Measurements from ENCODE around the gene SOX6. TPM values are rescaled to one million over a fixed set of nuclear protein-coding genes. Genes with fewer than 3 reads are reported as not detected.
"Not testable (repeated sequence)": the region's sequence is repeated elsewhere in the genome, so short reads cannot be mapped to it uniquely, and the experiment has no call there.

SOX6 gene
- total RNA-seq, 2 donors from 2014 or later: 3.1 to 15.5 TPM

DNA sequence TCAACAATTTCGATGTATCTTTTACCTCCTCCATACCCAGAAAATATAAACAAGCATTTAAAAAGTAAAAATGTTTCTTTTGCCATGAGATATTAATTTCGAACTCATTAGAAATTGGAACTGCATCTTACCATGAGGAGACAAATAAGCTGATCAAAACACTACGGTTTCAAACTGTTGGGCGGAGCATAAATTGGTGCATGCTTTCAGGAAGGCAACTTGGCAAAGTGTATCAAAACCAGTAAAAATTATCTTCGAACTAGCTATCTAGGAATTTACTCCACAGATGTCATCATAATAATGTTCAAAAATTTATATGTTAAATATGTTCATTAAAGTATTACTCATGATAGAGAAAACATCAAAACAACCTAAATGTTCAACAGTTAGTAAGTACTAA, 21.4 kb upstream of the SOX6 start:
- WGBS: 88% methylated on average over 5 of the region's 5 CpGs

DNA sequence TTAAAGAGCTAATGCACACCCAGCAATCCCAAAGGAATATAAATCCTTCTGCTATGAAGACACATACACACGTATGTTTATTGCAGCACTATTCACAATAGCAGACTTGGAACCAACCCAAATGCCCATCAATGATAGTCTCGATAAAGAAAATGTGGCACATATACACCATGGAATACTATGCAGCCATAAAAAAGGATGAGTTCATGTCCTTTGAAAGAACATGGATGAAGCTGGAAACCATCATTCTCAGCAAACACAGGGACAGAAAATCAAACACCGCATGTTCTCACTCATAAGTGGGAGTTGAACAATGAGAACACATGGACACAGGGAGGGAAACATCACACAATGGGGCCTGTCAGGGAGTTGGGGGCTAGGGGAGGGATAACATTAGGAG, 19.3 kb upstream of the SOX6 start:
- H3K4me3 ChIP-seq; H3K4me1 ChIP-seq (replicated peaks); intact Hi-C loops (cut with DNase I); DNase-seq (ENCODE audit: low spot score); H3K27me3 ChIP-seq (replicated peaks; ENCODE audit: insufficient read depth); H3K36me3 ChIP-seq; H3K27ac ChIP-seq; H3K9me3 ChIP-seq: not testable (repeated sequence)
- 93% methylated on average over 3 of the region's 3 CpGs for WGBS

More for the DNA sequence above, 21.4 kb upstream of the SOX6 start:
- no peak for TF ChIP-seq POLR2AphosphoS5 (IDR thresholded peaks at IDR 0.05)
- no peak for TF ChIP-seq POLR2A (IDR thresholded peaks at IDR 0.05)
- TF ChIP-seq, protein P1, sequence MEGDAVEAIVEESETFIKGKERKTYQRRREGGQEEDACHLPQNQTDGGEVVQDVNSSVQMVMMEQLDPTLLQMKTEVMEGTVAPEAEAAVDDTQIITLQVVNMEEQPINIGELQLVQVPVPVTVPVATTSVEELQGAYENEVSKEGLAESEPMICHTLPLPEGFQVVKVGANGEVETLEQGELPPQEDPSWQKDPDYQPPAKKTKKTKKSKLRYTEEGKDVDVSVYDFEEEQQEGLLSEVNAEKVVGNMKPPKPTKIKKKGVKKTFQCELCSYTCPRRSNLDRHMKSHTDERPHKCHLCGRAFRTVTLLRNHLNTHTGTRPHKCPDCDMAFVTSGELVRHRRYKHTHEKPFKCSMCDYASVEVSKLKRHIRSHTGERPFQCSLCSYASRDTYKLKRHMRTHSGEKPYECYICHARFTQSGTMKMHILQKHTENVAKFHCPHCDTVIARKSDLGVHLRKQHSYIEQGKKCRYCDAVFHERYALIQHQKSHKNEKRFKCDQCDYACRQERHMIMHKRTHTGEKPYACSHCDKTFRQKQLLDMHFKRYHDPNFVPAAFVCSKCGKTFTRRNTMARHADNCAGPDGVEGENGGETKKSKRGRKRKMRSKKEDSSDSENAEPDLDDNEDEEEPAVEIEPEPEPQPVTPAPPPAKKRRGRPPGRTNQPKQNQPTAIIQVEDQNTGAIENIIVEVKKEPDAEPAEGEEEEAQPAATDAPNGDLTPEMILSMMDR (IDR thresholded peaks at IDR 0.05): no peak
- H3K4me1 ChIP-seq (replicated peaks): no peaks in the 10 kb centered on the region
- no peaks in the 10 kb centered on the region for H3K9me3 ChIP-seq
- no peaks in the 10 kb centered on the region for H3K36me3 ChIP-seq
- no peak overlapping the region for H3K27ac ChIP-seq
- no peak for DNase-seq (ENCODE audit: low spot score)
- H3K27me3 ChIP-seq (replicated peaks; ENCODE audit: insufficient read depth): no peaks in the 10 kb centered on the region
- H3K4me3 ChIP-seq: no peak overlapping the region
- intact Hi-C loops (cut with DNase I): no loop called here

DNA sequence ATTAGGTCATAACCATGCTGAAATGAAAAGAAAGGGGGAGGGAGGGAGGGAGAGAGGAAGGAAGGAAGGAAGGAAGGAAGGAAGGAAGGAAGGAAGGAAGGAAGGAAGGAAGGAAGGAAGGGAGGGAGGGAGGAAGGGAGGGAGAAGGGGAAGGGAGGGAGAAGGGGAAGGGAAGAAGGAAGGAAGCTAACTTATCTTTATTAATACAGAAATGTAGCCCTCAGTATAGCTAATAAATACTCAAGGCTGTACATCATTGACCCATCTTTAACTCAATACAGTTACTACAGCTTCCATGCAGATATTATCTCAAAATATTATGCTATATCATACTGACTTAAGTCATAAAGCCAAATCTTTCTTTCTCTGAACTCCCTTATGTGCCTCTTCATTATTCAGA, 17.4 kb upstream of the SOX6 start:
- no peak overlapping the region for H3K4me3 ChIP-seq
- intact Hi-C loops (cut with DNase I): no loop called here
- DNase-seq (ENCODE audit: low spot score): no peak
- no peaks in the 10 kb centered on the region for H3K9me3 ChIP-seq
- H3K27me3 ChIP-seq (replicated peaks; ENCODE audit: insufficient read depth): no peaks in the 10 kb centered on the region
- H3K4me1 ChIP-seq (replicated peaks): no peaks in the 10 kb centered on the region
- H3K36me3 ChIP-seq: no peaks in the 10 kb centered on the region
- H3K27ac ChIP-seq: no peak overlapping the region
- no peak for TF ChIP-seq POLR2A (IDR thresholded peaks at IDR 0.05)
- TF ChIP-seq, protein P1 (IDR thresholded peaks at IDR 0.05): no peak
- TF ChIP-seq POLR2AphosphoS5 (IDR thresholded peaks at IDR 0.05): no peak

DNA sequence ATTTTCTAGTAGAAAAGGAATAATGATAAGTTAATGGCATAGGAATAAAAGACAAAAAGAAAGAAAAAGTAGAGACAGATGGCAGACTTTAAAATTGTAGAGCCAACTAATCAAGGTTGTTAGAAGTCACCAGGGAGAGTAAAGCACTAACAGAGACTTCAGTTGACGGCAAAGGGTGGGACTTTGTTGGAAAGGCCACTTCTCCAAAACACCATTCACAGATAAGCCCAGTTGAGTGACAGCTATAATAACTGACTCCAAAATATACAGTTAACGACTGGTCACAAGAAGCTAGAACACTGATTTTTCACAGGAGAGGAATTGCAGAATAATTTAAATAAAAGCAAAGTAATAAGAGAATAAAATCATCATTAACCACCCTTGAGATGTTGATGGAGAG, 16.0 kb upstream of the SOX6 start:
- no peak for DNase-seq (ENCODE audit: low spot score)
- no peak overlapping the region for H3K4me3 ChIP-seq
- H3K27ac ChIP-seq: no peak overlapping the region
- no peaks in the 10 kb centered on the region for H3K9me3 ChIP-seq
- H3K27me3 ChIP-seq (replicated peaks; ENCODE audit: insufficient read depth): no peaks in the 10 kb centered on the region
- TF ChIP-seq, protein P1 (IDR thresholded peaks at IDR 0.05): no peak
- TF ChIP-seq POLR2A (IDR thresholded peaks at IDR 0.05) (no peak), POLR2AphosphoS5 (IDR thresholded peaks at IDR 0.05) (no peak)
- no peaks in the 10 kb centered on the region for H3K36me3 ChIP-seq
- WGBS: 68% methylated on average over 2 of the region's 2 CpGs
- no peaks in the 10 kb centered on the region for H3K4me1 ChIP-seq (replicated peaks)
- intact Hi-C loops (cut with DNase I): no loop called here

DNA sequence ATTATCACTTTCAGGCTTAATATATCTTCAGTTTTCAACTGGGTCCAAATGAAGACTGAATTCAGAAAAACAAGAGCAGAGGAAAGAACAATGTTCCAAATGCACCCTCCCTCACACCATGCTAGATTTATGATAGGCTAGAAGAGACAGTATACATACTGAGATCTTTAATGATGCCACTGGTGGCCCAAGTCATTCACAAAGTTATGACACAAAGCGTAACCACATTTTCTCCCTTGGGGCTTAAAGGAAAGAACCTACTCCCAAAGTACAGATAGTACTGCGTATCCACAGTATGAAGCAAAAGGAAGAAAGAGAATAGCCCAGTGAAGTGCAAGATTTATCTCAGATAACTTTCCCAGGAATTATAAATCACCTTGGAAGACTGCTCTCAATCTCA, 10.9 kb upstream of the SOX6 start:
- no peaks in the 10 kb centered on the region for H3K9me3 ChIP-seq
- H3K27me3 ChIP-seq (replicated peaks; ENCODE audit: insufficient read depth): no peaks in the 10 kb centered on the region
- no peak for TF ChIP-seq POLR2A (IDR thresholded peaks at IDR 0.05)
- TF ChIP-seq POLR2AphosphoS5 (IDR thresholded peaks at IDR 0.05): no peak
- TF ChIP-seq, protein P1 (IDR thresholded peaks at IDR 0.05): no peak
- 96% methylated on average over 2 of the region's 2 CpGs for WGBS
- H3K4me3 ChIP-seq: no peak overlapping the region
- no peaks in the 10 kb centered on the region for H3K4me1 ChIP-seq (replicated peaks)
- no peak for DNase-seq (ENCODE audit: low spot score)
- H3K36me3 ChIP-seq: no peaks in the 10 kb centered on the region
- no peak overlapping the region for H3K27ac ChIP-seq
- intact Hi-C loops (cut with DNase I): no loop called here

Data from prostate gland (tissue), 2 donors.